D721Med (cell line): ENCODE data around the gene KIAA2012.
A peak's percentile ranks its signal among the peaks of the same experiment; 100 is the strongest.

Experiments
- DNase-seq: peaks from one replicate; pipeline ENCODE4 v3.0.0; 2011; ENCODE audit warnings: low spot score; ENCODE audit not compliant: insufficient read length
- FAIRE-seq: peaks from 2 replicates; lab custom pipeline; 2011; peaks lifted over from hg19 to GRCh38; lab: Jason Lieb, UNC
- CTCF ChIP-seq: IDR thresholded peaks from 2 replicates; pipeline ENCODE4 v1.5.1; 2012; ENCODE audit warnings: mild to moderate bottlenecking, control low read depth; ENCODE audit not compliant: insufficient read depth; ENCODE audit errors: missing control alignments

Gene KIAA2012

DNA sequence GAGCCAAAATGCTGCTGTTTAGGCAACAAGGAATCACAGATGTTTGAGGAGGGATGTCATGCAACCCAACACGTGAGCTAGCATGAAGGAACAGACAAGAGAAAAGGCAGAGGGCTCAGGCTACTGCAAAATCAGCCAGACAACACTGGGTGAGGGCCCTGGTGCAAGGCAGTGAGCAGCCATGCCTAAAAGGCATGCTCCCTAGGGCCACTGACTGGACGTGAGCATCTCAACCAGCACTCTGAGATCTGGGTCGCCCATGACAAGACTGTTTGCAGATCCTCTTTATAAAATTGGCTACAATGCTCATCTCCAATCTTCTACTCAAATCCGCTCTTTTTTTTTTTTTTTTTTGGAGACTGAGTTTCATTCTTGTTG, 49.1 kb downstream of the KIAA2012 start:
- FAIRE-seq (no peak), DNase-seq (no peak)
- TF ChIP-seq CTCF: no peak

DNA sequence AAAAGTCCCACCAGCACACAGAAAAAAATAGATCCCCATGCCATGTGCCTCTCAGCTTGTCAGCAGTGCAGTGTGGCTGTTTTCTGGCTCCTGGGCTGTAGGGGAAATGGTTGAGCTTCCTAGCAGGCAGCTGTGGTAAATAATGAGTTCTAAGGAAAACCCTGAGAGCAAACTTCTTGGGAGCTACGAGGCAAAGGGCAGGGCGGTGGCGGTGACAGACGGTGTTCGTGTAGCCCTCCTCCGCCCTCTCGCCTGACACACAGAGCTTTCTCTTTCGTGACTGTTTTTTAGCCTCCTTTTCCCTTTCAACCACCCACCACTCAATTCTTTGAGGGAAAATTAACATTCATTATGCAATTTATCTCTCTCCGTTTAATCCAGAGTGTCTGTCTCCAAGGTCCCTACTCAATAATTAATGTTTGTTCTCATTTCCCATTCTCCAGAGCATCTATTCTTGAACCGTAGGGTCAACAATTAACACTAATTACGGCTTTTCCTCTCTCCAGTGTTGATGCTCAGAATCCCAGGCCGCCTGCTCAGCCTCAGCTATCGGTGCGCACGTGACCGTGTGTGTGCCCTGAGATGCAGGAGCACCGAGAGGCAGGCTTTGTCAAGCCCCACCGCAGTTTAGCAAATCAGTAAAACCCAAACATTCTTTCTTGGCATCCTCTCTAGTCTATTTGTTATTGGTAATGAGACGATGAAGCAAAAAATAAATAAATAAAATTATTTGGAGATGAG, 50.1 kb downstream of the KIAA2012 start:
- DNase-seq: no peak
- TF ChIP-seq CTCF: no peak
- peak; percentile 46 for FAIRE-seq

DNA sequence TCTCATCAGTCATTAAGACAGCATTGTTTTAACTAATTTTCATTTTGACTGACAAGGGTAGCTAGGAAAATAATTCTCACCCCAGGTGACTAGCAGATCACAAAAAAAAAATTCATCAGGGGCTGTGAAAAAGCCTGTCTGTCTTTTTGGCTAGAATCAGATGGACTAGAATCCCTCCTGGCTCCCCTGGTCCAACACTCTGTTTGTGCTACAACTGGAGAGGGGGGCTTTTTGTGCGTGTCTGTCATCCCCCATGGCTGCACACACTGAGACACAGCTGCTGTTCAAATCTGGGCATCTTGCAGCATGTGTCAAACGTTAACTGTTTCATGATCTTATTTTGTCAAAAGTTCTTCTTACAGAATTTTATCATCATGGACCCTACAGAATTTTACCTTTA, 51.2 kb downstream of the KIAA2012 start:
- TF ChIP-seq CTCF: no peak
- DNase-seq (no peak), FAIRE-seq (no peak)

GRCh38 chr2:202127687-202128331, 54.8 kb downstream of the KIAA2012 start:
- TF ChIP-seq CTCF: no peak
- no peak for DNase-seq
- FAIRE-seq: no peak

DNA sequence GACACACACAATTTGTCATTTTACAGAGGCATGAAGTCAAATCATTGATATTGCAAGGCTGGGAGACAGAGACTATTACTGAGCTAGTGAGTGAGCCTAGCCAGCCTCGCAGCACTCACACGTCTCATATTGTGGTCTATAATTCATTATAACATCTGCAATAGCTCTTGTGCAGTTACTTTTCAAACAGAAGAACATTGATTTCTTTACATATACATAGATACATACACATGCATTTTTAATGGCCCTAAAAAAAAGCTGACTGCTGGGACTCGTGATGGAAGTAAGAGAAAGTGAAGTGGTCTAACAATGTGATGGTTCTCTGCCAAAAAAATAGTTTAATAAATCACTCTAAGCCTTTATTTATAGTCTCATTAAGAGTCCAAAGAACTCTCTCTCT, 56.8 kb downstream of the KIAA2012 start:
- FAIRE-seq (no peak), DNase-seq (no peak)
- TF ChIP-seq CTCF: no peak

- no peak for FAIRE-seq
- no peak for DNase-seq
- TF ChIP-seq CTCF: no peak
Measured at GRCh38 chr2:202133200-202133908, 60.3 kb downstream of the KIAA2012 start.

DNA sequence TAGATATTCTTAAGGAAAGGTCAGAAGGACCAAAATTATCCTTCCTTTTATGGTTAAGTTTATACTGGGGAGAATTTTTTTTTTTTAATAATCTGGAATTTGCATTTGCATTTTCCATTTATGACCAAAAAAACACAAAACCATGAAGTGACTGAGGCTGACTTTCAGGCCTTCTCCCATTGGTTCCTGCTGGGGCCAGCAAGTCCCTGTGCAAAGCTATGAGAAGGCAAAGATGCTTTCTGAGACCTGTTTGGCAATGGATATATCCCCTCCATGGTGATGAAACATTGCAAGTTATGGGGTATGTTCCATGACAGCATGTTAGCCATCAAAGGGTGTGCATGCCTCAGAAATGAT, 60.8 kb downstream of the KIAA2012 start:
- FAIRE-seq: no peak
- no peak for TF ChIP-seq CTCF
- no peak for DNase-seq
